Smooth muscle cell (in vitro differentiated cells): ENCODE results near the gene DTNB. TPM values are rescaled to one million over a fixed set of nuclear protein-coding genes. Genes with fewer than 3 reads are reported as not detected.

Experiments
- DNase-seq: peaks from one replicate; lab custom pipeline; 2025; ENCODE audit not compliant: unreplicated experiment; lab: John Stamatoyannopoulos, UW
- H2AFZ ChIP-seq: fragments of 200-600 bp; sonication (generic); 2 replicates; pipeline ENCODE4 v1.6.0; 2016; ENCODE audit warnings: antibody characterized with exemption, low read depth, mild to moderate bottlenecking
- H3F3A ChIP-seq: fragments of 200-600 bp; sonication (generic); 2 replicates; pipeline ENCODE4 v1.6.0; 2017; ENCODE audit warnings: antibody characterized with exemption, low read depth
- H3K27ac ChIP-seq: fragments of 200-600 bp; sonication (generic); 2 replicates; pipeline ENCODE4 v1.5.1; 2016; ENCODE audit warnings: low read depth, mild to moderate bottlenecking
- H3K27me3 ChIP-seq: fragments of 200-600 bp; sonication (generic); 2 replicates; pipeline ENCODE4 v1.6.1; 2016; ENCODE audit warnings: low read depth, mild to moderate bottlenecking
- H3K36me3 ChIP-seq: fragments of 200-600 bp; sonication (generic); 2 replicates; pipeline ENCODE4 v1.5.1; 2016; ENCODE audit warnings: low read depth
- H3K4me1 ChIP-seq: fragments of 200-600 bp; sonication (generic); 2 replicates; pipeline ENCODE4 v1.5.1; 2016; ENCODE audit warnings: low read depth
- H3K4me2 ChIP-seq: fragments of 200-600 bp; sonication (generic); 2 replicates; pipeline ENCODE4 v1.6.0; 2016; ENCODE audit warnings: mild to moderate bottlenecking
- H3K4me3 ChIP-seq: fragments of 200-600 bp; sonication (generic); 2 replicates; pipeline ENCODE4 v1.5.1; 2016; ENCODE audit warnings: mild to moderate bottlenecking
- H3K79me2 ChIP-seq: fragments of 200-600 bp; sonication (generic); 2 replicates; pipeline ENCODE4 v1.6.0; 2016; ENCODE audit warnings: low read depth, mild to moderate bottlenecking
- H3K9ac ChIP-seq: fragments of 200-600 bp; sonication (generic); 2 replicates; pipeline ENCODE4 v1.6.0; 2016; ENCODE audit warnings: low read depth
- H3K9me3 ChIP-seq: fragments of 200-600 bp; sonication (generic); replicated peaks from 2 replicates; pipeline ENCODE4 v1.5.1; 2016; ENCODE audit warnings: low read depth
- H4K20me1 ChIP-seq: fragments of 200-600 bp; sonication (generic); 2 replicates; pipeline ENCODE4 v1.6.0; 2016; ENCODE audit warnings: low read depth
- WGBS: methylation state at CpG from one replicate; pipeline ENCODE4 v1.1.7; 2016; ENCODE audit warnings: low lambda C conversion rate; 5-methylcytosine and 5-hydroxymethylcytosine counted together
- polyA plus RNA-seq: library from polyadenylated mRNA; unstranded; fragments of >200 nt; fragmentation: Nextera tagmentation; extraction: Ambion mirVana; gene quantifications from 2 replicates; pipeline ENCODE4 v1.2.1, GENCODE V29; 2016
- total RNA-seq: library from RNA; depleted of rRNA; stranded (reverse); fragments of >200 nt; gene quantifications from 2 replicates; pipeline ENCODE4 v1.2.3, GENCODE V29; 2014
- TF ChIP-seq, protein P1 (sequence below): fragments of 200-600 bp; sonication (generic); IDR thresholded peaks from 2 replicates; pipeline ENCODE4 v1.5.1; 2017; ENCODE audit warnings: borderline replicate concordance, mild to moderate bottlenecking, antibody characterized with exemption; ENCODE audit not compliant: insufficient read depth, poor library complexity, severe bottlenecking

Gene DTNB
- total and polyA plus RNA-seq, 2 experiments from 2014 or later = 4.9 to 5.4 TPM

DNA sequence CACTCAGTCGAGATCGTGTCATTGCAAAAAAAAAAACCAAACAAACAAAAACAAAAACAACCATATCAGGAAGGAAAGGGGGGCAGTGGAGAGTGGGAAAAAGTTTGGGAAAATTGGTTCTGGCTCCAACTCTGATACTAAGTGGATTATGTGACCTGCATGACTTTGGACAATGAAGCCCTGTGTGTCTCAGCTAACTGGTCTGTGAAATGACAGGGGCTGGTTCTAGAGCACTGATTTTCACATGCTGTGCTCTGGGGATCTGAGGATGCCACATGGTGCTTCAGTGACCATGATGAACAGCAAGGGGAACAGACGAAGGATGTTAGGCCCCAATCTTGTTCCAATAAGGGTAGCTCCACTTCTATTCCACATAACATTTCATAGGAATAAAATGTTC, 174.2 kb downstream of the DTNB start:
- H2AFZ ChIP-seq = no peak overlapping the region
- H3K9ac ChIP-seq = no peak overlapping the region
- H3K4me3 ChIP-seq = no peak overlapping the region
- peaks cover under 1% of the 10 kb centered on the region for H3F3A ChIP-seq
- H3K4me1 ChIP-seq = no peaks in the 10 kb centered on the region
- no peaks in the 10 kb centered on the region for H3K27me3 ChIP-seq
- no peaks in the 10 kb centered on the region for H3K36me3 ChIP-seq
- H4K20me1 ChIP-seq = no peaks in the 10 kb centered on the region
- H3K9me3 ChIP-seq = no peaks in the 10 kb centered on the region
- no peaks in the 10 kb centered on the region for H3K79me2 ChIP-seq
- WGBS = 98% methylated on average over 3 of the region's 3 CpGs
- DNase-seq = no peak
- no peak overlapping the region for H3K4me2 ChIP-seq
- TF ChIP-seq, protein P1, sequence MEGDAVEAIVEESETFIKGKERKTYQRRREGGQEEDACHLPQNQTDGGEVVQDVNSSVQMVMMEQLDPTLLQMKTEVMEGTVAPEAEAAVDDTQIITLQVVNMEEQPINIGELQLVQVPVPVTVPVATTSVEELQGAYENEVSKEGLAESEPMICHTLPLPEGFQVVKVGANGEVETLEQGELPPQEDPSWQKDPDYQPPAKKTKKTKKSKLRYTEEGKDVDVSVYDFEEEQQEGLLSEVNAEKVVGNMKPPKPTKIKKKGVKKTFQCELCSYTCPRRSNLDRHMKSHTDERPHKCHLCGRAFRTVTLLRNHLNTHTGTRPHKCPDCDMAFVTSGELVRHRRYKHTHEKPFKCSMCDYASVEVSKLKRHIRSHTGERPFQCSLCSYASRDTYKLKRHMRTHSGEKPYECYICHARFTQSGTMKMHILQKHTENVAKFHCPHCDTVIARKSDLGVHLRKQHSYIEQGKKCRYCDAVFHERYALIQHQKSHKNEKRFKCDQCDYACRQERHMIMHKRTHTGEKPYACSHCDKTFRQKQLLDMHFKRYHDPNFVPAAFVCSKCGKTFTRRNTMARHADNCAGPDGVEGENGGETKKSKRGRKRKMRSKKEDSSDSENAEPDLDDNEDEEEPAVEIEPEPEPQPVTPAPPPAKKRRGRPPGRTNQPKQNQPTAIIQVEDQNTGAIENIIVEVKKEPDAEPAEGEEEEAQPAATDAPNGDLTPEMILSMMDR = no peak
- H3K27ac ChIP-seq = no peak overlapping the region

- 98% methylated on average over 2 of the region's 2 CpGs for WGBS
- TF ChIP-seq, protein P1 = no peak
These were observed 175.4 kb downstream of the DTNB start for GRCh38 chr2:25497918-25498407.

GRCh38 chr2:25497229-25497917, 176.0 kb downstream of the DTNB start:
- no peaks in the 10 kb centered on the region for H3K79me2 ChIP-seq
- no peaks in the 10 kb centered on the region for H3K36me3 ChIP-seq
- peaks cover 11% of the 10 kb centered on the region for H3F3A ChIP-seq
- H3K4me2 ChIP-seq = no peak overlapping the region
- no peak overlapping the region for H2AFZ ChIP-seq
- no peaks in the 10 kb centered on the region for H3K27me3 ChIP-seq
- no peak overlapping the region for H3K9ac ChIP-seq
- WGBS = 81% methylated on average over 5 of the region's 5 CpGs
- peaks cover 1% of the 10 kb centered on the region for H3K4me1 ChIP-seq
- no peak for DNase-seq
- no peak overlapping the region for H3K4me3 ChIP-seq
- no peak overlapping the region for H3K27ac ChIP-seq
- H4K20me1 ChIP-seq = no peaks in the 10 kb centered on the region
- no peaks in the 10 kb centered on the region for H3K9me3 ChIP-seq
- TF ChIP-seq, protein P1 = no peak

More at GRCh38 chr2:25497918-25498407, 175.4 kb downstream of the DTNB start:
- Histone ChIP-seq H3K27ac (no peak overlapping the region), H3K36me3 (no peaks in the 10 kb centered on the region), H3K4me3 (no peak overlapping the region), H2AFZ (no peak overlapping the region), H4K20me1 (no peaks in the 10 kb centered on the region), H3K9me3 (no peaks in the 10 kb centered on the region), H3K4me1 (no peaks in the 10 kb centered on the region), H3K4me2 (no peak overlapping the region), H3K79me2 (no peaks in the 10 kb centered on the region), H3K9ac (no peak overlapping the region), H3K27me3 (no peaks in the 10 kb centered on the region), H3F3A (peaks cover 8% of the 10 kb centered on the region)
- no peak for DNase-seq

- H3K27ac ChIP-seq = peak overlapping the region; percentile 76
- no peaks in the 10 kb centered on the region for H4K20me1 ChIP-seq
- WGBS = 6% methylated on average over 2 of the region's 2 CpGs
- no peak for DNase-seq
- H3F3A ChIP-seq = peaks cover 21% of the 10 kb centered on the region
- H3K9ac ChIP-seq = no peak overlapping the region
- H2AFZ ChIP-seq = no peak overlapping the region
- H3K9me3 ChIP-seq = no peaks in the 10 kb centered on the region
- H3K79me2 ChIP-seq = no peaks in the 10 kb centered on the region
- TF ChIP-seq, protein P1 = no peak
- no peak overlapping the region for H3K4me2 ChIP-seq
- H3K4me3 ChIP-seq = no peak overlapping the region
- no peaks in the 10 kb centered on the region for H3K27me3 ChIP-seq
- H3K4me1 ChIP-seq = peaks cover 12% of the 10 kb centered on the region
- no peaks in the 10 kb centered on the region for H3K36me3 ChIP-seq
These were observed 178.8 kb downstream of the DTNB start for GRCh38 chr2:25494616-25495015.
